Neural progenitor cell (in vitro differentiated cells): Measurements from ENCODE around the gene RAB9A. TPM values are rescaled to one million over a fixed set of nuclear protein-coding genes. Genes with fewer than 3 reads are reported as not detected.

Experiments used
- DNase-seq: peaks from one replicate; pipeline ENCODE4 v3.0.0-alpha.2; 2016; ENCODE audit warnings: low spot score
- H2AFZ ChIP-seq: fragments of 200-600 bp; sonication (generic); replicated peaks from 2 replicates; pipeline ENCODE4 v1.6.1; 2016; ENCODE audit warnings: antibody characterized with exemption
- H3F3A ChIP-seq: fragments of 200-600 bp; sonication (generic); 2 replicates; pipeline ENCODE4 v1.6.1; 2016; ENCODE audit warnings: antibody characterized with exemption, low read depth
- H3K27ac ChIP-seq: fragments of 200-600 bp; sonication (generic); 2 replicates; pipeline ENCODE4 v1.5.1; 2016; ENCODE audit warnings: mild to moderate bottlenecking
- H3K27me3 ChIP-seq: fragments of 200-600 bp; sonication (generic); 2 replicates; pipeline ENCODE4 v1.6.1; 2016; ENCODE audit warnings: mild to moderate bottlenecking, moderate library complexity
- H3K36me3 ChIP-seq: fragments of 200-600 bp; sonication (generic); 2 replicates; pipeline ENCODE4 v1.5.1; 2016
- H3K4me1 ChIP-seq: fragments of 200-600 bp; sonication (generic); 2 replicates; pipeline ENCODE4 v1.6.1; 2016; ENCODE audit warnings: mixed run types
- H3K4me2 ChIP-seq: fragments of 200-600 bp; sonication (generic); 2 replicates; pipeline ENCODE4 v1.6.1; 2016
- H3K4me3 ChIP-seq: fragments of 200-600 bp; sonication (generic); 2 replicates; pipeline ENCODE4 v1.5.1; 2016
- H3K79me2 ChIP-seq: fragments of 200-600 bp; sonication (generic); 2 replicates; pipeline ENCODE4 v1.6.1; 2016; ENCODE audit warnings: low read depth
- H3K9ac ChIP-seq: fragments of 200-600 bp; sonication (generic); 2 replicates; pipeline ENCODE4 v1.6.1; 2016
- H3K9me3 ChIP-seq: fragments of 200-600 bp; sonication (generic); 2 replicates; pipeline ENCODE4 v1.5.1; 2016; ENCODE audit warnings: low read depth
- H4K20me1 ChIP-seq: fragments of 200-600 bp; sonication (generic); 2 replicates; pipeline ENCODE4 v1.6.1; 2016; ENCODE audit warnings: low read depth
- H3K27ac Mint-ChIP-seq: 3 replicates; pipeline ENCODE4 v1.8.0; 2021; ENCODE audit warnings: mixed read lengths
- H3K27me3 Mint-ChIP-seq: 2 replicates; pipeline ENCODE4 v1.8.0; 2022; ENCODE audit warnings: low read depth, mild to moderate bottlenecking, inconsistent platforms, moderate library complexity, mixed read lengths; ENCODE audit not compliant: insufficient read depth
- H3K36me3 Mint-ChIP-seq: 3 replicates; pipeline ENCODE4 v1.8.0; 2021; ENCODE audit warnings: mixed read lengths
- H3K4me1 Mint-ChIP-seq: 3 replicates; pipeline ENCODE4 v1.8.0; 2021; ENCODE audit warnings: mixed read lengths
- H3K4me3 Mint-ChIP-seq: 3 replicates; pipeline ENCODE4 v1.8.0; 2021; ENCODE audit warnings: mild to moderate bottlenecking, moderate library complexity, mixed read lengths
- H3K9me3 Mint-ChIP-seq: 3 replicates; pipeline ENCODE4 v1.8.0; 2020; ENCODE audit warnings: mixed read lengths
- EZH2 ChIP-seq: fragments of 200-600 bp; sonication (generic); IDR thresholded peaks from 2 replicates; pipeline ENCODE4 v1.6.1; 2017; ENCODE audit warnings: antibody characterized with exemption, mild to moderate bottlenecking, moderate library complexity
- EZH2phosphoT487 ChIP-seq: fragments of 200-600 bp; sonication (generic); IDR thresholded peaks from 2 replicates; pipeline ENCODE4 v1.6.1; 2017; ENCODE audit warnings: antibody characterized with exemption
- total RNA-seq: library from RNA; depleted of rRNA; stranded (reverse); fragments of >200 nt; gene quantifications from 2 replicates; pipeline ENCODE4 v1.2.3, GENCODE V29; 2015; ENCODE audit warnings: low replicate concordance
- TF ChIP-seq, protein P1 (sequence below): fragments of 200-600 bp; sonication (generic); IDR thresholded peaks from 2 replicates; pipeline ENCODE4 v1.5.1; 2017; ENCODE audit warnings: antibody characterized with exemption, mild to moderate bottlenecking

RAB9A gene
- total RNA-seq, 1 donor from 2014 or later = 30.5 TPM

DNA sequence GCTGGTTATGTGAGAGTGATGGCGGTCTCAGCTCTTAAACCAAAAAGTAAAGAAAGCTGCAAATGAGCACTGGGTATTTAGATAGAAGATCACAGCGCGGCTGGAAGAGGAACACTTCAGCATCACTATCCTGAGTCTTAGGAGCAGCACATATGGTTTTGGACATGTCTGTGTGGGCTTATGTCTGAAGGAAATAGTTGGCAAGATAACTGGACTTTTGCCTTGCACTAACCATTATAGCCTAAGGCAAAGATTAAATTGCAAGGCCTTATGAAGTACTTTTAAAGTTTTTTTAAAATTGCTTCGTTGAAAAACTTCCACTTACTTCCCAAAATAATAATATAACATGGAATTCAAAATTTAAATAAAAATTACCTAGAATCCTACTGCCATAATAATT is 4.6 kb upstream of the RAB9A start:
- Histone ChIP-seq H3K27ac (no peak overlapping the region), H3F3A (no peaks in the 10 kb centered on the region), H3K4me1 (no peaks in the 10 kb centered on the region), H3K9ac (no peak overlapping the region), H2AFZ (no peak overlapping the region), H3K79me2 (peaks cover 3% of the 10 kb centered on the region), H4K20me1 (no peaks in the 10 kb centered on the region), H3K36me3 (no peaks in the 10 kb centered on the region), H3K4me2 (no peak overlapping the region), H3K4me3 (no peak overlapping the region), H3K27me3 (peaks cover 19% of the 10 kb centered on the region), H3K9me3 (no peaks in the 10 kb centered on the region)
- peaks cover 1% of the 10 kb centered on the region for H3K9me3 Mint-ChIP-seq
- TF ChIP-seq EZH2phosphoT487 = no peak
- TF ChIP-seq, protein P1, sequence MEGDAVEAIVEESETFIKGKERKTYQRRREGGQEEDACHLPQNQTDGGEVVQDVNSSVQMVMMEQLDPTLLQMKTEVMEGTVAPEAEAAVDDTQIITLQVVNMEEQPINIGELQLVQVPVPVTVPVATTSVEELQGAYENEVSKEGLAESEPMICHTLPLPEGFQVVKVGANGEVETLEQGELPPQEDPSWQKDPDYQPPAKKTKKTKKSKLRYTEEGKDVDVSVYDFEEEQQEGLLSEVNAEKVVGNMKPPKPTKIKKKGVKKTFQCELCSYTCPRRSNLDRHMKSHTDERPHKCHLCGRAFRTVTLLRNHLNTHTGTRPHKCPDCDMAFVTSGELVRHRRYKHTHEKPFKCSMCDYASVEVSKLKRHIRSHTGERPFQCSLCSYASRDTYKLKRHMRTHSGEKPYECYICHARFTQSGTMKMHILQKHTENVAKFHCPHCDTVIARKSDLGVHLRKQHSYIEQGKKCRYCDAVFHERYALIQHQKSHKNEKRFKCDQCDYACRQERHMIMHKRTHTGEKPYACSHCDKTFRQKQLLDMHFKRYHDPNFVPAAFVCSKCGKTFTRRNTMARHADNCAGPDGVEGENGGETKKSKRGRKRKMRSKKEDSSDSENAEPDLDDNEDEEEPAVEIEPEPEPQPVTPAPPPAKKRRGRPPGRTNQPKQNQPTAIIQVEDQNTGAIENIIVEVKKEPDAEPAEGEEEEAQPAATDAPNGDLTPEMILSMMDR = no peak
- no peak for TF ChIP-seq EZH2
- no peaks in the 10 kb centered on the region for H3K4me1 Mint-ChIP-seq
- no peaks in the 10 kb centered on the region for H3K36me3 Mint-ChIP-seq
- no peak overlapping the region for H3K27ac Mint-ChIP-seq
- no peaks in the 10 kb centered on the region for H3K27me3 Mint-ChIP-seq
- no peak for DNase-seq
- no peak overlapping the region for H3K4me3 Mint-ChIP-seq

DNA sequence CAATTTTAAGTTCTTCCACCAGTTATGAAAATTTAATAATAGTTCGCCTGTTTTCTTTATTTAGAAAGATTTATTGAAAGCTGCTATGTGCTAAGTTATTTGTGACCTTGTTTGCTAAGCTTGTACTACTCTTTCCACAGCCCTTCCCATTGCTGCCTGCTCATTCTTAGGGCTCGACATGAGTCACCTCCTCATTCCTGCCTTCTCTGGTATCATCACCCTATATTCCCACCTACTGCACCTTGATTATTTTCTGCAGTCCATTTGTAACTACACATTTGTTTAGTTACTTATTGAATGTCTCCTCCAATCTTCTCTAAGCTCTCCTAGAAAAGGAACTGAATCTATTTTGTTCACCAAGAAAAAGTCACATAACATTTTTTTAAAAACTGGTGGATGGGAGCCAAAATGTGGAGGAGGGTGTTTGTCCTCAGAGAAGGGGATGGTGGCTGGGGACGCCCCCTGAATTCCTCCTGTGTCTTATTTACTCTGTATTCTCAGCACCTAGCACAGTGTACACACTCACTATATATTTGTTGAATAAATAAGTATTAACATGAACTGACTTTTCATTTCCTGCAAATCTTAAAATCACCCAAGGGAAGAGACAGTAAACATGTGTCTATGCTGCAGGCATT is 3.7 kb upstream of the RAB9A start:
- Mint-ChIP-seq H3K9me3 (no peaks in the 10 kb centered on the region), H3K4me1 (peaks cover 1% of the 10 kb centered on the region), H3K36me3 (no peaks in the 10 kb centered on the region), H3K27me3 (no peaks in the 10 kb centered on the region), H3K4me3 (no peak overlapping the region), H3K27ac (no peak overlapping the region)
- H3K79me2 ChIP-seq = peaks cover 12% of the 10 kb centered on the region
- H3K4me2 ChIP-seq = no peak overlapping the region
- peaks cover 19% of the 10 kb centered on the region for H3K27me3 ChIP-seq
- no peak overlapping the region for H2AFZ ChIP-seq
- no peak overlapping the region for H3K9ac ChIP-seq
- no peak overlapping the region for H3K4me3 ChIP-seq
- H3K9me3 ChIP-seq = no peaks in the 10 kb centered on the region
- no peak overlapping the region for H3K27ac ChIP-seq
- TF ChIP-seq, protein P1 = no peak
- TF ChIP-seq EZH2 = no peak
- no peak for TF ChIP-seq EZH2phosphoT487
- peaks cover 2% of the 10 kb centered on the region for H4K20me1 ChIP-seq
- no peak for DNase-seq
- no peaks in the 10 kb centered on the region for H3F3A ChIP-seq
- H3K36me3 ChIP-seq = no peaks in the 10 kb centered on the region
- H3K4me1 ChIP-seq = no peaks in the 10 kb centered on the region

DNA sequence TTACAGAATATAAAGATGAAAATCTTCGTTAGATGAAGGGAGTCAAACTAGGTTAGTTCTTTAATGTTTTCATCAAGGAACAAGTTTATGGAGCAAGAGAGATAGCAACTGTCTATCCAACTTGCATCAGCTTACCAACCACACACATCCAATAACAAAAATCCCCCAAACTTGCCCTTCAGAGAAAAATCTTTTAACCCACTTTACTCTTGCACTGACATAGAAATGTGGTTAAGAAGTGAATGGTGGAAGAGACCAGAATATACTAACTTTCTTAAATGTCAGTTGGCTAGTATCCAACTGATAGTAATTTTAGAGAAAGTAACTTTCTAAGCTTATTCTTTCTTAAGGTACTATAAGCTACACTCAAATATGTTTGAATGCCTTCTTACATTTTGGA is 1.7 kb upstream of the RAB9A start:
- DNase-seq = no peak
- Histone ChIP-seq H3K27me3 (peaks cover 19% of the 10 kb centered on the region), H3K27ac (no peak overlapping the region), H2AFZ (no peak overlapping the region), H3K4me1 (peaks cover 4% of the 10 kb centered on the region), H3K4me2 (no peak overlapping the region), H3K4me3 (no peak overlapping the region), H3K9me3 (no peaks in the 10 kb centered on the region), H3F3A (no peaks in the 10 kb centered on the region), H3K9ac (no peak overlapping the region), H3K36me3 (no peaks in the 10 kb centered on the region), H4K20me1 (peaks cover 12% of the 10 kb centered on the region), H3K79me2 (peaks cover 32% of the 10 kb centered on the region)
- TF ChIP-seq, protein P1 = no peak
- no peak for TF ChIP-seq EZH2
- no peak for TF ChIP-seq EZH2phosphoT487
- H3K9me3 Mint-ChIP-seq = no peaks in the 10 kb centered on the region
- no peaks in the 10 kb centered on the region for H3K27me3 Mint-ChIP-seq
- no peak overlapping the region for H3K27ac Mint-ChIP-seq
- no peak overlapping the region for H3K4me3 Mint-ChIP-seq
- H3K4me1 Mint-ChIP-seq = peaks cover 9% of the 10 kb centered on the region
- H3K36me3 Mint-ChIP-seq = peaks cover 1% of the 10 kb centered on the region
